H9 (cell line): Measurements from ENCODE around the gene CP. TPM values are rescaled to one million over a fixed set of nuclear protein-coding genes. Genes with fewer than 3 reads are reported as not detected.

Source experiments
- DNase-seq: peaks from one replicate; pipeline ENCODE4 v3.0.0-alpha.2; 2017
- H2AFZ ChIP-seq: one replicate; pipeline ENCODE4 v1.6.1; 2013; ENCODE audit warnings: mild to moderate bottlenecking, low read length, control low read depth, moderate library complexity
- H2AK5ac ChIP-seq: 2 replicates; pipeline ENCODE4 v1.6.1; 2013; ENCODE audit warnings: low read length, control low read depth, mixed read lengths; ENCODE audit not compliant: insufficient read length
- H2BK120ac ChIP-seq: one replicate; pipeline ENCODE4 v1.6.1; 2013; ENCODE audit warnings: low read depth, mild to moderate bottlenecking, low read length, control low read depth, inconsistent platforms; ENCODE audit not compliant: poor library complexity, severe bottlenecking
- H2BK12ac ChIP-seq: 2 replicates; pipeline ENCODE4 v1.6.1; 2013; ENCODE audit warnings: low read length, control low read depth, mixed read lengths, low read depth; ENCODE audit not compliant: insufficient read length
- H2BK15ac ChIP-seq: 2 replicates; pipeline ENCODE4 v1.6.1; 2013; ENCODE audit warnings: low read depth, low read length, control low read depth
- H2BK20ac ChIP-seq: one replicate; pipeline ENCODE4 v1.6.1; 2013; ENCODE audit warnings: low read depth, mild to moderate bottlenecking, low read length, control low read depth, inconsistent platforms; ENCODE audit not compliant: poor library complexity, severe bottlenecking
- H2BK5ac ChIP-seq: 2 replicates; pipeline ENCODE4 v1.6.1; 2013; ENCODE audit warnings: low read length, control low read depth, mixed read lengths; ENCODE audit not compliant: insufficient read length
- H3K14ac ChIP-seq: 2 replicates; pipeline ENCODE4 v1.6.1; 2013; ENCODE audit warnings: low read length, control low read depth; ENCODE audit not compliant: insufficient read depth
- H3K18ac ChIP-seq: 2 replicates; pipeline ENCODE4 v1.6.1; 2013; ENCODE audit warnings: low read depth, mild to moderate bottlenecking, mixed read lengths, low read length, control low read depth; ENCODE audit not compliant: insufficient read length
- H3K23ac ChIP-seq: 2 replicates; pipeline ENCODE4 v1.6.1; 2013; ENCODE audit warnings: low read length, control low read depth, mixed read lengths, low read depth; ENCODE audit not compliant: insufficient read length
- H3K23me2 ChIP-seq: 2 replicates; pipeline ENCODE4 v1.6.1; 2013; ENCODE audit warnings: low read depth, mild to moderate bottlenecking, mixed read lengths, low read length, control low read depth; ENCODE audit not compliant: insufficient read length, poor library complexity, severe bottlenecking
- H3K27ac ChIP-seq: 2 replicates; pipeline ENCODE4 v1.5.1; 2013; ENCODE audit warnings: low read length, control low read depth, mixed read lengths, low read depth; ENCODE audit not compliant: insufficient read length
- H3K27me3 ChIP-seq: 2 replicates; pipeline ENCODE4 v1.6.1; 2013; ENCODE audit warnings: low read length, control low read depth, inconsistent platforms; ENCODE audit not compliant: insufficient read depth
- H3K4ac ChIP-seq: 2 replicates; pipeline ENCODE4 v1.6.1; 2013; ENCODE audit warnings: low read depth, mild to moderate bottlenecking, control low read depth, inconsistent platforms, low read length, moderate library complexity
- H3K4me1 ChIP-seq: 2 replicates; pipeline ENCODE4 v1.6.1; 2013; ENCODE audit warnings: low read length, control low read depth, inconsistent platforms; ENCODE audit not compliant: insufficient read depth
- H3K4me2 ChIP-seq: 2 replicates; pipeline ENCODE4 v1.6.1; 2013; ENCODE audit warnings: low read length, control low read depth, mixed read lengths; ENCODE audit not compliant: insufficient read length, insufficient read depth
- H3K56ac ChIP-seq: 2 replicates; pipeline ENCODE4 v1.6.1; 2013; ENCODE audit warnings: low read depth, mild to moderate bottlenecking, mixed read lengths, low read length, control low read depth; ENCODE audit not compliant: insufficient read length
- H3K79me1 ChIP-seq: 2 replicates; pipeline ENCODE4 v1.6.1; 2013; ENCODE audit warnings: low read depth, mild to moderate bottlenecking, moderate library complexity, low read length, control low read depth, inconsistent platforms; ENCODE audit not compliant: insufficient read depth, poor library complexity, severe bottlenecking
- H3K79me2 ChIP-seq: 2 replicates; pipeline ENCODE4 v1.6.1; 2013; ENCODE audit warnings: low read length, control low read depth, inconsistent platforms; ENCODE audit not compliant: insufficient read depth
- H3K9ac ChIP-seq: 2 replicates; pipeline ENCODE4 v1.6.1; 2013; ENCODE audit warnings: low read length, control low read depth, mixed read lengths; ENCODE audit not compliant: insufficient read length; ENCODE audit errors: extremely low read depth
- H3K9me3 ChIP-seq: one replicate; pipeline ENCODE4 v1.6.1; 2013; ENCODE audit warnings: low read depth, low read length, inconsistent platforms; ENCODE audit not compliant: control insufficient read depth
- H3T11ph ChIP-seq: one replicate; pipeline ENCODE4 v1.6.1; 2013; ENCODE audit warnings: mild to moderate bottlenecking, low read length, control low read depth, inconsistent platforms
- H4K20me1 ChIP-seq: one replicate; pipeline ENCODE4 v1.6.1; 2013; ENCODE audit not compliant: control insufficient read depth, insufficient read length, insufficient read depth
- H4K5ac ChIP-seq: 2 replicates; pipeline ENCODE4 v1.6.1; 2013; ENCODE audit warnings: low read depth, mild to moderate bottlenecking, mixed read lengths, low read length, control low read depth; ENCODE audit not compliant: insufficient read length
- H4K8ac ChIP-seq: replicated peaks from 2 replicates; pipeline ENCODE4 v1.6.1; 2013; ENCODE audit warnings: low read length, control low read depth, mixed read lengths, low read depth; ENCODE audit not compliant: insufficient read length
- H4K91ac ChIP-seq: 2 replicates; pipeline ENCODE4 v1.6.1; 2013; ENCODE audit warnings: low read depth, mild to moderate bottlenecking, moderate library complexity, mixed read lengths, low read length, control low read depth; ENCODE audit not compliant: insufficient read length
- H3K27ac Mint-ChIP-seq, 3 experiments: 2 replicates in 2 of 3; 3 replicates in 1 of 3; pipeline ENCODE4 v1.8.0; 2020 to 2021; ENCODE audit warnings: mixed read lengths in 3 of 3, mild to moderate bottlenecking in 1 of 3, moderate library complexity in 1 of 3
- H3K27me3 Mint-ChIP-seq: 2 replicates; pipeline ENCODE4 v1.8.0; 2021; ENCODE audit warnings: low read depth, mild to moderate bottlenecking, moderate library complexity, mixed read lengths
- H3K36me3 Mint-ChIP-seq, 3 experiments: 2 replicates in 2 of 3; 3 replicates in 1 of 3; pipeline ENCODE4 v1.8.0; 2020 to 2021; ENCODE audit warnings: low read depth in 3 of 3, mixed read lengths in 3 of 3; ENCODE audit not compliant: insufficient read depth in 1 of 3
- H3K4me1 Mint-ChIP-seq, 2 experiments: 2 replicates each; pipeline ENCODE4 v1.8.0; 2020; ENCODE audit warnings: mixed read lengths in 2 of 2
- H3K4me3 Mint-ChIP-seq, 2 experiments: 2 replicates in 1 of 2; 3 replicates in 1 of 2; pipeline ENCODE4 v1.8.0; 2020 to 2021; ENCODE audit warnings: mild to moderate bottlenecking in 2 of 2, mixed read lengths in 2 of 2, moderate library complexity in 1 of 2
- H3K9me3 Mint-ChIP-seq, 2 experiments: 2 replicates in 1 of 2; 3 replicates in 1 of 2; pipeline ENCODE4 v1.8.0; 2020; ENCODE audit warnings: mild to moderate bottlenecking in 2 of 2, mixed read lengths in 2 of 2, moderate library complexity in 1 of 2
- WGBS: extraction: QIAGEN DNeasy Blood & Tissue Kit; methylation state at CpG from one replicate; pipeline ENCODE4 v1.1.7; 2013; ENCODE audit warnings: missing lambda C conversion rate, low lambda C conversion rate, mixed read lengths; ENCODE audit not compliant: insufficient read length; ENCODE audit errors: extremely low coverage; 5-methylcytosine and 5-hydroxymethylcytosine counted together
- total RNA-seq: library from RNA; stranded (reverse); gene quantifications from 2 replicates; pipeline ENCODE4 v1.2.1, GENCODE V29; 2021
- TF ChIP-seq, protein P1 (sequence below): fragments of 200-600 bp; sonication (generic); conservative IDR thresholded peaks from 3 replicates; pipeline ENCODE4 v1.8.0; 2021; ENCODE audit warnings: antibody characterized with exemption, mild to moderate bottlenecking

The CP gene
- total RNA-seq, 1 experiment from 2014 or later, result 1.1 TPM

DNA sequence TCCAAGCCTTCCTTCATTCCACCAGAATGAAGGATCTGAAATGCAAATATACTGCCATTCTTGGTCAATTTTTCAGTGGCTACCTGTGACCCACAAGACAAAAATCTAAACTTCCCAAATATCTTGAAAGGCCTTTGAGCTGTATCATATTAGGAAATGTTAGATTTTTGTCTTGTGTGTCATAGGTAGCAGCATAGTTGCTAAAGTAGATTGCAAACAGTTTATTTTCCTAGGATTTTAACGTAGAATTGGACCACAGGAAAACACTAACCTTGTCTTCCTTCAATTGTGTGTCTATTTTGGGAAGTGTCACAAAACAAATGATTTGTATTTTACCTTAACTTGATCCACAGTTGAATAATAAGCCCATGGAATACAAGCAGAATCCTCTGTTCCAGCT, 42.4 kb downstream of the CP start:
- H3K18ac ChIP-seq, result no peak overlapping the region
- no peak overlapping the region for H3K56ac ChIP-seq
- H4K5ac ChIP-seq, result no peak overlapping the region
- Mint-ChIP-seq H3K4me1 (peaks cover 2 to 11% of the 10 kb centered on the region in 2 experiments; a peak in 3 of 4 replicates), H3K27me3 (no peaks in the 10 kb centered on the region), H3K4me3 (no peak overlapping the region), H3K9me3 (peaks cover 3 to 5% of the 10 kb centered on the region in 2 experiments; a peak in 4 of 5 replicates), H3K36me3 (peaks cover 27 to 38% (median 30%) of the 10 kb centered on the region in 3 experiments), H3K27ac (peak overlapping the region; percentile 7 to 68 (median 61); a peak in 2 of 7 replicates)
- no peak overlapping the region for H3K4me2 ChIP-seq
- no peak overlapping the region for H3K9ac ChIP-seq
- H3K23ac ChIP-seq, result no peak overlapping the region
- no peaks in the 10 kb centered on the region for H3K27me3 ChIP-seq
- H3K79me2 ChIP-seq, result no peaks in the 10 kb centered on the region
- H2BK20ac ChIP-seq, result no peak overlapping the region
- no peak overlapping the region for H2AFZ ChIP-seq
- no peak overlapping the region for H2BK12ac ChIP-seq
- TF ChIP-seq, protein P1, sequence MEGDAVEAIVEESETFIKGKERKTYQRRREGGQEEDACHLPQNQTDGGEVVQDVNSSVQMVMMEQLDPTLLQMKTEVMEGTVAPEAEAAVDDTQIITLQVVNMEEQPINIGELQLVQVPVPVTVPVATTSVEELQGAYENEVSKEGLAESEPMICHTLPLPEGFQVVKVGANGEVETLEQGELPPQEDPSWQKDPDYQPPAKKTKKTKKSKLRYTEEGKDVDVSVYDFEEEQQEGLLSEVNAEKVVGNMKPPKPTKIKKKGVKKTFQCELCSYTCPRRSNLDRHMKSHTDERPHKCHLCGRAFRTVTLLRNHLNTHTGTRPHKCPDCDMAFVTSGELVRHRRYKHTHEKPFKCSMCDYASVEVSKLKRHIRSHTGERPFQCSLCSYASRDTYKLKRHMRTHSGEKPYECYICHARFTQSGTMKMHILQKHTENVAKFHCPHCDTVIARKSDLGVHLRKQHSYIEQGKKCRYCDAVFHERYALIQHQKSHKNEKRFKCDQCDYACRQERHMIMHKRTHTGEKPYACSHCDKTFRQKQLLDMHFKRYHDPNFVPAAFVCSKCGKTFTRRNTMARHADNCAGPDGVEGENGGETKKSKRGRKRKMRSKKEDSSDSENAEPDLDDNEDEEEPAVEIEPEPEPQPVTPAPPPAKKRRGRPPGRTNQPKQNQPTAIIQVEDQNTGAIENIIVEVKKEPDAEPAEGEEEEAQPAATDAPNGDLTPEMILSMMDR, result no peak
- no peak overlapping the region for H2AK5ac ChIP-seq
- H3T11ph ChIP-seq, result no peak overlapping the region
- no peak overlapping the region for H2BK5ac ChIP-seq
- no peak overlapping the region for H4K91ac ChIP-seq
- H3K9me3 ChIP-seq, result peaks cover 8% of the 10 kb centered on the region
- no peak overlapping the region for H2BK120ac ChIP-seq
- no peak overlapping the region for H3K14ac ChIP-seq
- no CpG with 5 or more reads among the region's 1 CpG for WGBS
- H2BK15ac ChIP-seq, result no peak overlapping the region
- H3K79me1 ChIP-seq, result no peaks in the 10 kb centered on the region
- no peak overlapping the region for H3K27ac ChIP-seq
- no peaks in the 10 kb centered on the region for H3K23me2 ChIP-seq
- no peak overlapping the region for H4K8ac ChIP-seq
- H4K20me1 ChIP-seq, result no peaks in the 10 kb centered on the region
- no peak for DNase-seq
- no peak overlapping the region for H3K4ac ChIP-seq
- no peaks in the 10 kb centered on the region for H3K4me1 ChIP-seq
